ENCODE measurements around the gene CD3D. TPM values are rescaled to one million over a fixed set of nuclear protein-coding genes. Genes with fewer than 3 reads are reported as not detected.

The CD3D gene
- total and polyA plus RNA-seq, 2 donors (not counting 3 experiments of a cell fraction or from before 2014, with no cell fraction given): not detected

DNA sequence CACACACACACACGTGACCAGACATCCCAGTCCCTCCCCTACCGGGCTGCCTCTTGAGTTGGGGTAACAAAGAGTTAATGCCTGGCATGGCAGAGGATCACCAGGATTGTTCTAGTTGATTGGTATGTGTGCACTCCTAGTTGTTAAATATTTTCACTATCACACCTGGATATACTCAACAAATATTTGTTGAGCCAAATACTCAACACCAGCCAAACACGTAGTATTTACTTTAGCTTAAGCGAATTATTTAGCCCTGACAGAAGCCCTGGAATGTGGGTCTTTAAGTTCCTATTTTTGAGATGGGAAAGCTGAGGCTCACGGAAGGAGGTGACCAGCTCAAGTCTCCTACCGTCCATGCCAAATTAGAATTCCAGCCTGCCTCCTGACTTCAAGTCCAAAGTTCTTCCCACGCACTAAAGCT lies 27.5 kb downstream of the CD3D start:
- intact Hi-C loops (cut with micrococcal nuclease): no loop called here
- Histone ChIP-seq H4K20me1 (replicated peaks; ENCODE audit: control insufficient read depth, extremely low read depth, insufficient read depth, low read length) (peaks cover 2% of the 10 kb centered on the region), H3K79me2 (ENCODE audit: control insufficient read depth, insufficient read depth, low read length) (no peaks in the 10 kb centered on the region), H3K27ac (ENCODE audit: insufficient read depth, low read depth, low read length) (no peak overlapping the region), H3K27me3 (ENCODE audit: control insufficient read depth in 2 of 2, insufficient read depth in 2 of 2, low read length in 2 of 2) (peaks cover 7 to 18% of the 10 kb centered on the region in 2 experiments), H3K9ac (replicated peaks; ENCODE audit: extremely low read depth, insufficient read depth, low read length) (no peak overlapping the region), H3K36me3 (ENCODE audit: control insufficient read depth in 2 of 2, extremely low read depth in 1 of 2, insufficient read depth in 2 of 2, low read length in 2 of 2) (no peaks in the 10 kb centered on the region), H3K9me1 (replicated peaks; ENCODE audit: control insufficient read depth, extremely low read depth, insufficient read depth, low read length) (no peaks in the 10 kb centered on the region), H2AFZ (ENCODE audit: low read depth, low read length) (no peak overlapping the region), H3K9me3 (replicated peaks; ENCODE audit: control insufficient read depth, insufficient read depth, low read length) (no peaks in the 10 kb centered on the region), H3K4me3 (replicated peaks in 1 of 3; ENCODE audit: insufficient read depth in 1 of 3, low read depth in 1 of 3, low read length in 3 of 3) (no peak overlapping the region), H3K4me2 (ENCODE audit: insufficient read depth, low read length) (no peak overlapping the region), H3K4me1 (ENCODE audit: control insufficient read depth, extremely low read depth, insufficient read depth, low read length) (no peaks in the 10 kb centered on the region)
- dilution Hi-C loops (cut with MboI; ENCODE audit: extremely low pct_ligation_motif_present, low sequenced_read_pairs): no loop called here
- DNase-seq (ENCODE audit: low read depth, low spot score): no peak
- no TSS peak for BruUV-seq (replicated peaks)
- no peak for FAIRE-seq
- TF ChIP-seq MYC (IDR thresholded peaks at IDR 0.05; ENCODE audit: low read depth, low read length): no peak
- TF ChIP-seq EZH2 (IDR thresholded peaks at IDR 0.05; ENCODE audit: borderline replicate concordance, low read depth, low read length, severe bottlenecking): no peak
- POLR2A ChIA-PET: no interaction called here
- CTCF ChIA-PET: interaction anchor here (0.9 kb wide), 1 partner anchor 116 kb away, joined by 3 read pairs; no protein-coding TSS in a partner anchor

DNA sequence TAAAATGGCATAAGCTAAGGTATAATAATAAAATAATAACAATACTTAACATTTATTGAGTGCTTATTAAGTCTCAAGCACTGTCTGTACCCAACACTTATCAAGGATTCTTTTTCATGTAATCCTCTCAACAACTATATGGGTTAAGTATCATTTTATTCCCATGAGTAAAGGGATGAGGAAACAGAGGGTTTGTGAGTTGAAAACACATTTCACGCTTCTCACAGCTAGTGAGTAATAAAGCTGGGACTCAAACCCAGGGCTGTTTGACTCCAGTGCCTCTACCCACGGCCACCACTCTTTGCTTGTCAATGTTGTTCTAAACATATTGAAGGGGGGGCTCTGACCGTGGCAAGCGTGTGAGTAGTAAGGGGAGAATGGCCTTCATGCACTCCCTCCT lies 29.3 kb downstream of the CD3D start:
- Histone ChIP-seq H4K20me1 (replicated peaks; ENCODE audit: control insufficient read depth, extremely low read depth, insufficient read depth, low read length) (no peaks in the 10 kb centered on the region), H3K27me3 (ENCODE audit: control insufficient read depth in 2 of 2, insufficient read depth in 2 of 2, low read length in 2 of 2) (peaks cover 7 to 12% of the 10 kb centered on the region in 2 experiments), H3K27ac (ENCODE audit: insufficient read depth, low read depth, low read length) (no peak overlapping the region), H2AFZ (ENCODE audit: low read depth, low read length) (no peak overlapping the region), H3K9me1 (replicated peaks; ENCODE audit: control insufficient read depth, extremely low read depth, insufficient read depth, low read length) (no peaks in the 10 kb centered on the region), H3K9ac (replicated peaks; ENCODE audit: extremely low read depth, insufficient read depth, low read length) (no peak overlapping the region), H3K4me1 (ENCODE audit: control insufficient read depth, extremely low read depth, insufficient read depth, low read length) (no peaks in the 10 kb centered on the region), H3K79me2 (ENCODE audit: control insufficient read depth, insufficient read depth, low read length) (no peaks in the 10 kb centered on the region), H3K4me3 (replicated peaks in 1 of 3; ENCODE audit: insufficient read depth in 1 of 3, low read depth in 1 of 3, low read length in 3 of 3) (no peak overlapping the region), H3K4me2 (ENCODE audit: insufficient read depth, low read length) (no peak overlapping the region), H3K9me3 (replicated peaks; ENCODE audit: control insufficient read depth, insufficient read depth, low read length) (no peaks in the 10 kb centered on the region), H3K36me3 (ENCODE audit: control insufficient read depth in 2 of 2, extremely low read depth in 1 of 2, insufficient read depth in 2 of 2, low read length in 2 of 2) (no peaks in the 10 kb centered on the region)
- dilution Hi-C loops (cut with MboI; ENCODE audit: extremely low pct_ligation_motif_present, low sequenced_read_pairs) (no loop called here), intact Hi-C loops (cut with micrococcal nuclease) (no loop called here)
- ChIA-PET POLR2A (no interaction called here), CTCF (interaction anchor here (0.9 kb wide), 1 partner anchor 115 kb away, joined by 3 read pairs; no protein-coding TSS in a partner anchor)
- no TSS peak for BruUV-seq (replicated peaks)
- no peak for TF ChIP-seq MAX (IDR thresholded peaks at IDR 0.05; ENCODE audit: insufficient read depth, insufficient read length)
- no peak for TF ChIP-seq FOS (IDR thresholded peaks at IDR 0.05; ENCODE audit: borderline replicate concordance, insufficient read depth, low read length)
- TF ChIP-seq JUN (IDR thresholded peaks at IDR 0.05; ENCODE audit: borderline replicate concordance, insufficient read depth, insufficient read length, low read depth): no peak
- no peak for TF ChIP-seq POLR2A (IDR thresholded peaks at IDR 0.05; ENCODE audit: low read depth, low read length)
- TF ChIP-seq CTCF (IDR thresholded peaks at IDR 0.05; ENCODE audit: extremely low read depth in 1 of 2, insufficient read depth in 1 of 2, low read depth in 1 of 2, low read length in 2 of 2): no peak
- TF ChIP-seq POLR2AphosphoS5 (IDR thresholded peaks at IDR 0.05; ENCODE audit: insufficient read depth, low read depth, low read length): no peak
- TF ChIP-seq GATA2 (IDR thresholded peaks at IDR 0.05; ENCODE audit: insufficient read depth, insufficient read length, low read depth, low read length): no peak
- TF ChIP-seq EZH2 (IDR thresholded peaks at IDR 0.05; ENCODE audit: borderline replicate concordance, low read depth, low read length, severe bottlenecking): no peak
- no peak for TF ChIP-seq MYC (IDR thresholded peaks at IDR 0.05; ENCODE audit: low read depth, low read length)
- FAIRE-seq (no peak), DNase-seq (ENCODE audit: low read depth, low spot score) (no peak)
